HEK293 (cell line): ENCODE data around the gene SCFD2.

Experiments used
- CTCF ChIP-seq: fragments of 450-650 bp; formaldehyde crosslinking; IDR thresholded peaks from 2 replicates; pipeline ENCODE4 v1.5.1; 2016; ENCODE audit warnings: missing biosample characterization, missing genetic modification characterization
- HOXC10 ChIP-seq: sonication (generic); formaldehyde crosslinking; IDR thresholded peaks from 2 replicates; pipeline ENCODE4 v1.8.1; 2023; ENCODE audit warnings: mild to moderate bottlenecking, missing genetic modification reagents
- HOXD13 ChIP-seq: sonication (generic); formaldehyde crosslinking; IDR thresholded peaks from 2 replicates; pipeline ENCODE4 v1.8.0; 2022; ENCODE audit warnings: missing genetic modification reagents, borderline replicate concordance
- KLF17 ChIP-seq: fragments of 450-650 bp; formaldehyde crosslinking; IDR thresholded peaks from 2 replicates; pipeline ENCODE4 v1.5.1; 2016; ENCODE audit warnings: missing biosample characterization, missing genetic modification characterization
- KLF9 ChIP-seq: fragments of 450-650 bp; formaldehyde crosslinking; IDR thresholded peaks from 2 replicates; pipeline ENCODE4 v1.5.1; 2016; ENCODE audit warnings: missing biosample characterization, missing genetic modification characterization, low read depth
- MZF1 ChIP-seq: fragments of 450-650 bp; formaldehyde crosslinking; IDR thresholded peaks from 2 replicates; pipeline ENCODE4 v1.5.1; 2017; ENCODE audit warnings: missing biosample characterization, missing genetic modification characterization, borderline replicate concordance
- PATZ1 ChIP-seq: fragments of 450-650 bp; formaldehyde crosslinking; IDR thresholded peaks from 2 replicates; pipeline ENCODE4 v1.5.1; 2016; ENCODE audit warnings: missing biosample characterization, missing genetic modification characterization
- ZNF175 ChIP-seq: fragments of 450-650 bp; formaldehyde crosslinking; IDR thresholded peaks from 2 replicates; pipeline ENCODE4 v1.5.1; 2016; ENCODE audit warnings: missing biosample characterization, missing genetic modification characterization
- ZNF274 ChIP-seq, 2 experiments: fragments of 200-500 bp in 1 of 2; fragments of 450-650 bp in 1 of 2; sonication (Bioruptor generic) in 1 of 2; formaldehyde crosslinking in 1 of 2; IDR thresholded peaks; 2 replicates each; pipeline versions ENCODE4 v1.5.1 to v1.6.1; 2014 to 2016; ENCODE audit warnings: borderline replicate concordance in 1 of 2, inconsistent platforms in 1 of 2, low read length in 1 of 2, missing biosample characterization in 1 of 2, missing genetic modification characterization in 1 of 2
- ZNF362 ChIP-seq: fragments of 450-650 bp; formaldehyde crosslinking; IDR thresholded peaks from 2 replicates; pipeline ENCODE4 v1.5.1; 2016; ENCODE audit warnings: missing biosample characterization, missing genetic modification characterization
- ZNF416 ChIP-seq: fragments of 450-650 bp; formaldehyde crosslinking; IDR thresholded peaks from 2 replicates; pipeline ENCODE4 v1.5.1; 2016; ENCODE audit warnings: missing biosample characterization, missing genetic modification characterization
- ZNF561 ChIP-seq: fragments of 450-650 bp; IDR thresholded peaks from 2 replicates; pipeline ENCODE4 v1.5.1; 2018; ENCODE audit warnings: missing biosample characterization, missing genetic modification characterization, borderline replicate concordance
- ZNF600 ChIP-seq: fragments of 450-650 bp; formaldehyde crosslinking; IDR thresholded peaks from 2 replicates; pipeline ENCODE4 v1.5.1; 2016; ENCODE audit warnings: missing biosample characterization, missing genetic modification characterization

GRCh38 chr4:52874948-52875347 lies 490.9 kb downstream of the SCFD2 start:
- TF ChIP-seq HOXC10 (CRISPR knock-in tag): no peak
- TF ChIP-seq MZF1 (tag by site-specific recombination): no peak
- TF ChIP-seq CTCF (tag by site-specific recombination): no peak
- no peak for TF ChIP-seq PATZ1
- no peak for TF ChIP-seq ZNF175 (tag by site-specific recombination)
- no peak for TF ChIP-seq ZNF274 (IDR thresholded peaks at IDR 0.05; ENCODE audit: low read length)
- TF ChIP-seq ZNF274 (tag by site-specific recombination; IDR thresholded peaks at IDR 0.05; ENCODE audit: borderline replicate concordance): no peak
- TF ChIP-seq ZNF416 (tag by site-specific recombination): no peak
- TF ChIP-seq KLF9 (tag by site-specific recombination): no peak
- no peak for TF ChIP-seq ZNF600 (tag by site-specific recombination)
- no peak for TF ChIP-seq KLF17 (tag by site-specific recombination)
- no peak for TF ChIP-seq HOXD13
- no peak for TF ChIP-seq ZNF362 (tag by site-specific recombination)
- no peak for TF ChIP-seq ZNF561
